GM23338 (cell line): ENCODE measurements around the gene SLC2A13. TPM values are rescaled to one million over a fixed set of nuclear protein-coding genes. Genes with fewer than 3 reads are reported as not detected.

Experiments
- ATAC-seq: fragments of 200-7000 bp; cut with Tn5 transposase; 3 replicates; pipeline ENCODE4 v1.9.1; 2020
- DNase-seq: peaks from one replicate; pipeline ENCODE4 v3.0.0-alpha.2; 2015; ENCODE audit warnings: low spot score
- H2AFZ ChIP-seq: fragments of 200-600 bp; sonication (generic); 2 replicates; pipeline ENCODE4 v1.8.0; 2016; ENCODE audit warnings: antibody characterized with exemption, mild to moderate bottlenecking, moderate library complexity
- H3F3A ChIP-seq: fragments of 200-600 bp; sonication (generic); replicated peaks from 2 replicates; pipeline ENCODE4 v1.8.0; 2017; ENCODE audit warnings: antibody characterized with exemption, mixed run types, low read depth
- H3K27ac ChIP-seq: fragments of 200-600 bp; sonication (generic); 2 replicates; pipeline ENCODE4 v1.6.1; 2016; ENCODE audit warnings: low read depth
- H3K27me3 ChIP-seq: fragments of 200-600 bp; sonication (generic); 2 replicates; pipeline ENCODE4 v1.8.0; 2016; ENCODE audit warnings: mild to moderate bottlenecking, mixed run types, moderate library complexity; ENCODE audit not compliant: insufficient read depth
- H3K36me3 ChIP-seq: fragments of 200-600 bp; sonication (generic); 2 replicates; pipeline ENCODE4 v1.8.0; 2016; ENCODE audit warnings: mild to moderate bottlenecking; ENCODE audit not compliant: insufficient read depth
- H3K4me1 ChIP-seq: fragments of 200-600 bp; sonication (generic); 2 replicates; pipeline ENCODE4 v1.8.0; 2016; ENCODE audit warnings: mild to moderate bottlenecking, moderate library complexity; ENCODE audit not compliant: insufficient read depth
- H3K4me2 ChIP-seq: fragments of 200-600 bp; sonication (generic); 2 replicates; pipeline ENCODE4 v1.7.1; 2017; ENCODE audit warnings: mixed run types
- H3K4me3 ChIP-seq: fragments of 200-600 bp; sonication (generic); 2 replicates; pipeline ENCODE4 v1.6.1; 2016; ENCODE audit warnings: mixed run types
- H3K79me2 ChIP-seq: fragments of 200-600 bp; sonication (generic); replicated peaks from 2 replicates; pipeline ENCODE4 v1.8.0; 2017; ENCODE audit warnings: mild to moderate bottlenecking; ENCODE audit not compliant: insufficient read depth
- H3K9me2 ChIP-seq: fragments of 200-600 bp; sonication (generic); 2 replicates; pipeline ENCODE4 v1.8.0; 2017; ENCODE audit not compliant: insufficient read depth
- H4K20me1 ChIP-seq: fragments of 200-600 bp; sonication (generic); replicated peaks from 2 replicates; pipeline ENCODE4 v1.8.0; 2017; ENCODE audit warnings: mild to moderate bottlenecking; ENCODE audit not compliant: insufficient read depth
- H3K27ac Mint-ChIP-seq: 2 replicates; pipeline ENCODE4 v1.8.0; 2020; ENCODE audit warnings: inconsistent platforms, mild to moderate bottlenecking, moderate library complexity, mixed read lengths
- H3K27me3 Mint-ChIP-seq: 3 replicates; pipeline ENCODE4 v1.8.0; 2022; ENCODE audit warnings: low read depth, mild to moderate bottlenecking, moderate library complexity, mixed read lengths, inconsistent platforms; ENCODE audit not compliant: insufficient read depth, poor library complexity
- H3K36me3 Mint-ChIP-seq: 3 replicates; pipeline ENCODE4 v1.8.0; 2021; ENCODE audit warnings: low read depth, mild to moderate bottlenecking, inconsistent platforms, moderate library complexity, mixed read lengths
- H3K4me1 Mint-ChIP-seq: 3 replicates; pipeline ENCODE4 v1.8.0; 2020; ENCODE audit warnings: mild to moderate bottlenecking, inconsistent platforms, mixed read lengths
- H3K4me3 Mint-ChIP-seq: 3 replicates; pipeline ENCODE4 v1.8.0; 2021; ENCODE audit warnings: moderate library complexity, mild to moderate bottlenecking, inconsistent platforms, mixed read lengths
- H3K9me3 Mint-ChIP-seq: 3 replicates; pipeline ENCODE4 v1.8.0; 2020; ENCODE audit warnings: moderate library complexity, mild to moderate bottlenecking, inconsistent platforms, mixed read lengths
- CREB1 ChIP-seq: fragments of 250-450 bp; sonication (Bioruptor Pico); IDR thresholded peaks from 2 replicates; pipeline ENCODE4 v1.5.0; 2020; ENCODE audit warnings: low read depth, mild to moderate bottlenecking, moderate library complexity
- EZH2 ChIP-seq: fragments of 200-600 bp; sonication (generic); IDR thresholded peaks from one replicate; pipeline ENCODE4 v1.8.0; 2017; ENCODE audit warnings: antibody characterized with exemption, mild to moderate bottlenecking, low read depth; ENCODE audit not compliant: unreplicated experiment
- EZH2phosphoT487 ChIP-seq: fragments of 200-600 bp; sonication (generic); IDR thresholded peaks from one replicate; pipeline ENCODE4 v1.8.1; 2018; ENCODE audit warnings: antibody characterized with exemption; ENCODE audit not compliant: unreplicated experiment
- JUNB ChIP-seq: IDR thresholded peaks from one replicate; pipeline ENCODE4 v1.6.1; 2016; ENCODE audit warnings: antibody characterized with exemption; ENCODE audit not compliant: unreplicated experiment
- NANOG ChIP-seq: IDR thresholded peaks from 2 replicates; pipeline ENCODE4 v1.6.1; 2016; ENCODE audit warnings: antibody characterized with exemption, borderline replicate concordance
- POLR2AphosphoS5 ChIP-seq: IDR thresholded peaks from 2 replicates; pipeline ENCODE4 v1.6.1; 2016; ENCODE audit warnings: antibody characterized with exemption, low read depth
- REST ChIP-seq: IDR thresholded peaks from one replicate; pipeline ENCODE4 v1.6.1; 2018; ENCODE audit warnings: antibody characterized with exemption; ENCODE audit not compliant: unreplicated experiment
- STAT1 ChIP-seq: IDR thresholded peaks from one replicate; pipeline ENCODE4 v1.6.1; 2016; ENCODE audit warnings: antibody characterized with exemption; ENCODE audit not compliant: unreplicated experiment
- ZNF114 ChIP-seq: fragments of 250-450 bp; sonication (Bioruptor Pico); IDR thresholded peaks from 2 replicates; pipeline ENCODE4 v1.5.0; 2020; ENCODE audit warnings: mild to moderate bottlenecking, moderate library complexity
- ZNF331 ChIP-seq: fragments of 250-450 bp; sonication (Bioruptor Pico); IDR thresholded peaks from 2 replicates; pipeline ENCODE4 v1.5.0; 2020; ENCODE audit warnings: low read depth, mild to moderate bottlenecking, moderate library complexity
- ZNF462 ChIP-seq: fragments of 250-450 bp; sonication (Bioruptor Pico); IDR thresholded peaks from 2 replicates; pipeline ENCODE4 v1.5.0; 2020; ENCODE audit warnings: mild to moderate bottlenecking, moderate library complexity
- polyA plus RNA-seq: library from polyadenylated mRNA; unstranded; fragments of >200 nt; fragmentation: Nextera tagmentation; extraction: Ambion mirVana; gene quantifications from 2 replicates; pipeline ENCODE4 v1.2.1, GENCODE V29; 2016
- total RNA-seq: library from RNA; depleted of rRNA; stranded (reverse); fragments of >200 nt; shearing (Covaris generic); gene quantifications from 2 replicates; pipeline ENCODE4 v1.2.3, GENCODE V29; 2014
- TF ChIP-seq, protein P1 (sequence below): IDR thresholded peaks from 2 replicates; pipeline ENCODE4 v1.6.1; 2016; ENCODE audit warnings: antibody characterized with exemption
- TF ChIP-seq, protein P2 (sequence below), 2 experiments: fragments of 200-600 bp in 1 of 2; sonication (generic) in 1 of 2; conservative IDR thresholded peaks; 2 replicates each; pipeline versions ENCODE4 v1.5.1 to v1.6.1; 2016 to 2017; ENCODE audit warnings: antibody characterized with exemption in 2 of 2, low read depth in 2 of 2, mild to moderate bottlenecking in 2 of 2, moderate library complexity in 1 of 2

SLC2A13 gene
- total and polyA plus RNA-seq, 2 experiments from 2014 or later, result 6.8 to 22.7 TPM

DNA sequence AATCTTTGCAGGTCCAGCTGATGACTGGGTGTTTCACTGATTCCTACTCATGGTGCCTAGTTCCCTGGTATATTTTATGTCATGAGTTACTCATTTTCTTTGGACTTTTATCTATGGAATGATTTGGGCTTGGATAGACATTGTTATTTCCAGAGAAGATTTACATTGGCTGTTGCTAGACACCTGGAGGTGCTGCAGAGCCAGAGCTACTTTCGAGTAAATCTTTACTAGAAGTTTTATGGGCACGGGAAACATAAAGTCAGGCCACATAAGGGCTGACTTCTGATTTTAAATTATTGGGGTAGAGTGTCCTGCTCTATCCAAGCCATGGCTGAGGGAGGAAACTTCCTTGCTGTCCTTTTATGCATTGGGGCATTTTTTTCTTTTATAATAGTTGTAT is 310.4 kb downstream of the SLC2A13 start (continued):
- TF ChIP-seq EZH2phosphoT487 (no peak), ZNF114 (CRISPR knock-in tag) (no peak), POLR2AphosphoS5 (no peak), STAT1 (no peak), ZNF331 (CRISPR knock-in tag) (no peak), EZH2 (no peak), CREB1 (CRISPR knock-in tag) (no peak), NANOG (no peak), JUNB (no peak)
- TF ChIP-seq, protein P1, sequence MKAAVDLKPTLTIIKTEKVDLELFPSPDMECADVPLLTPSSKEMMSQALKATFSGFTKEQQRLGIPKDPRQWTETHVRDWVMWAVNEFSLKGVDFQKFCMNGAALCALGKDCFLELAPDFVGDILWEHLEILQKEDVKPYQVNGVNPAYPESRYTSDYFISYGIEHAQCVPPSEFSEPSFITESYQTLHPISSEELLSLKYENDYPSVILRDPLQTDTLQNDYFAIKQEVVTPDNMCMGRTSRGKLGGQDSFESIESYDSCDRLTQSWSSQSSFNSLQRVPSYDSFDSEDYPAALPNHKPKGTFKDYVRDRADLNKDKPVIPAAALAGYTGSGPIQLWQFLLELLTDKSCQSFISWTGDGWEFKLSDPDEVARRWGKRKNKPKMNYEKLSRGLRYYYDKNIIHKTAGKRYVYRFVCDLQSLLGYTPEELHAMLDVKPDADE, result no peak
- TF ChIP-seq, protein P2, sequence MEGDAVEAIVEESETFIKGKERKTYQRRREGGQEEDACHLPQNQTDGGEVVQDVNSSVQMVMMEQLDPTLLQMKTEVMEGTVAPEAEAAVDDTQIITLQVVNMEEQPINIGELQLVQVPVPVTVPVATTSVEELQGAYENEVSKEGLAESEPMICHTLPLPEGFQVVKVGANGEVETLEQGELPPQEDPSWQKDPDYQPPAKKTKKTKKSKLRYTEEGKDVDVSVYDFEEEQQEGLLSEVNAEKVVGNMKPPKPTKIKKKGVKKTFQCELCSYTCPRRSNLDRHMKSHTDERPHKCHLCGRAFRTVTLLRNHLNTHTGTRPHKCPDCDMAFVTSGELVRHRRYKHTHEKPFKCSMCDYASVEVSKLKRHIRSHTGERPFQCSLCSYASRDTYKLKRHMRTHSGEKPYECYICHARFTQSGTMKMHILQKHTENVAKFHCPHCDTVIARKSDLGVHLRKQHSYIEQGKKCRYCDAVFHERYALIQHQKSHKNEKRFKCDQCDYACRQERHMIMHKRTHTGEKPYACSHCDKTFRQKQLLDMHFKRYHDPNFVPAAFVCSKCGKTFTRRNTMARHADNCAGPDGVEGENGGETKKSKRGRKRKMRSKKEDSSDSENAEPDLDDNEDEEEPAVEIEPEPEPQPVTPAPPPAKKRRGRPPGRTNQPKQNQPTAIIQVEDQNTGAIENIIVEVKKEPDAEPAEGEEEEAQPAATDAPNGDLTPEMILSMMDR (conservative IDR thresholded peaks at IDR 0.05; ENCODE audit: low read depth in 2 of 2), result no peak

- no peaks in the 10 kb centered on the region for H3K4me1 Mint-ChIP-seq
- H3K4me2 ChIP-seq, result no peak overlapping the region
- no peaks in the 10 kb centered on the region for H3F3A ChIP-seq
- H3K27ac ChIP-seq, result no peak overlapping the region
- H2AFZ ChIP-seq, result no peak overlapping the region
- no peaks in the 10 kb centered on the region for H3K36me3 ChIP-seq
- no peaks in the 10 kb centered on the region for H3K9me3 Mint-ChIP-seq
- H4K20me1 ChIP-seq, result no peaks in the 10 kb centered on the region
- no peak overlapping the region for H3K27ac Mint-ChIP-seq
- DNase-seq, result no peak
- H3K4me3 ChIP-seq, result no peak overlapping the region
- H3K27me3 ChIP-seq, result no peaks in the 10 kb centered on the region
- H3K4me1 ChIP-seq, result no peaks in the 10 kb centered on the region
- H3K4me3 Mint-ChIP-seq, result no peak overlapping the region
- peaks cover 1% of the 10 kb centered on the region for H3K27me3 Mint-ChIP-seq
- H3K79me2 ChIP-seq, result no peaks in the 10 kb centered on the region
- no peaks in the 10 kb centered on the region for H3K36me3 Mint-ChIP-seq
- no peaks in the 10 kb centered on the region for H3K9me2 ChIP-seq
- no peak for ATAC-seq
- TF ChIP-seq REST, result no peak
- no peak for TF ChIP-seq ZNF331 (CRISPR knock-in tag)
- TF ChIP-seq ZNF462 (CRISPR knock-in tag), result no peak
- no peak for TF ChIP-seq CREB1 (CRISPR knock-in tag)
- no peak for TF ChIP-seq EZH2
These were observed 312.9 kb downstream of the SLC2A13 start for GRCh38 chr12:39792938-39793337.
